ENCODE results near the gene TERT.

DNA sequence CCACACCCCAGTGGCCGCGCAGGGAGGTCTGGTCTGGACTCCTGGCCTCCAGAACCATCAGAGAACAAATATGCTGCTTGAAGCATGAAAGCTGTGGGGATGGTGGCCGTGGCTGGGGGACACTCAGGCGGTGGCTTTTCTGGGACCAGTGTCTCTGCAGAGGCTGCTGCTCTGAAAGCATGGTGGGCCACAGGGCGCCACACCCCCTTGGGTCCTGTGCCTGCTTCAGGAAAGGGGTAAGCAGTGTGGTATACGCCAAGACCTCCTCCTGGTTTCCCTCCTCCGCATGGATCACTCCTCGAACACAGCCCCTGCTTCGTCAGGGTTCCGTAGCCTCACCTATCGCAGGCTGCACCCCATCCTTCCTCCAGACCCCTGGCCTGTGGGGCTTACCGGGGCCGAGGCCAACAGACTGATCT, 19.7 kb upstream of the TERT start:
- TF ChIP-seq CTCF (conservative IDR thresholded peaks at IDR 0.05; ENCODE audit: low read length) (no peak), EZH2phosphoT487 (IDR thresholded peaks at IDR 0.05; ENCODE audit: borderline replicate concordance) (no peak)
